H1 (cell line): ENCODE results near the gene NFASC. TPM values are rescaled to one million over a fixed set of nuclear protein-coding genes. Genes with fewer than 3 reads are reported as not detected.

ENCODE experiments used
- CTCF ChIA-PET: fragments of 300-600 bp; sonication (Branson Sonifier 250); formaldehyde crosslinking; loops from one replicate; lab custom pipeline; 2021; ENCODE audit not compliant: partially characterized antibody; lab: Charles Lee
- POLR2A ChIA-PET: fragments of 300-600 bp; sonication (Branson Sonifier 250); formaldehyde crosslinking; loops from one replicate; lab custom pipeline; 2021; ENCODE audit warnings: inconsistent platforms; ENCODE audit not compliant: partially characterized antibody; lab: Charles Lee
- DNase-seq, 2 experiments: peaks; one replicate each; pipeline versions ENCODE4 v3.0.0 to v3.0.0-alpha.2; 2010 to 2022; ENCODE audit warnings: low spot score in 2 of 2, low read depth in 1 of 2, mixed read lengths in 1 of 2
- FAIRE-seq: peaks from 2 replicates; lab custom pipeline; 2011; peaks lifted over from hg19 to GRCh38; lab: Jason Lieb, UNC
- H2AFZ ChIP-seq: 2 replicates; pipeline ENCODE4 v1.8.1; 2012; ENCODE audit warnings: low read length, inconsistent platforms
- H2AK5ac ChIP-seq: 2 replicates; pipeline ENCODE4 v1.6.1; 2013; ENCODE audit warnings: low read depth, low read length
- H2BK120ac ChIP-seq: replicated peaks from 2 replicates; pipeline ENCODE3; 2013; ENCODE audit warnings: low read depth, low read length, inconsistent platforms
- H2BK12ac ChIP-seq: 2 replicates; pipeline ENCODE4 v1.6.1; 2013; ENCODE audit warnings: low read depth, low read length
- H2BK15ac ChIP-seq: 2 replicates; pipeline ENCODE4 v1.6.1; 2013; ENCODE audit warnings: low read length
- H2BK20ac ChIP-seq: 2 replicates; pipeline ENCODE4 v1.6.1; 2013; ENCODE audit warnings: low read length
- H2BK5ac ChIP-seq: 2 replicates; pipeline ENCODE4 v1.6.1; 2013; ENCODE audit warnings: low read depth, low read length
- H3K14ac ChIP-seq: 2 replicates; pipeline ENCODE4 v1.6.1; 2013; ENCODE audit warnings: inconsistent platforms; ENCODE audit not compliant: insufficient read length
- H3K18ac ChIP-seq: 2 replicates; pipeline ENCODE4 v1.6.1; 2013; ENCODE audit warnings: low read length; ENCODE audit errors: extremely low read depth
- H3K23ac ChIP-seq: 2 replicates; pipeline ENCODE4 v1.6.1; 2013; ENCODE audit warnings: inconsistent platforms; ENCODE audit not compliant: insufficient read length
- H3K23me2 ChIP-seq: 2 replicates; pipeline ENCODE4 v1.6.1; 2013; ENCODE audit warnings: low read depth, low read length
- H3K27ac ChIP-seq: 2 replicates; pipeline ENCODE4 v1.6.1; 2011; ENCODE audit warnings: low read depth, low read length, inconsistent platforms
- H3K27me3 ChIP-seq, 4 experiments: replicated peaks in 1 of 4; 1 replicate in 1 of 4; 2 replicates in 3 of 4; pipeline versions ENCODE4 v1.6.1 to v1.8.1; 2011 to 2013; ENCODE audit warnings: low read length in 3 of 4, mild to moderate bottlenecking in 3 of 4, inconsistent platforms in 2 of 4, mixed read lengths in 2 of 4, moderate library complexity in 1 of 4; ENCODE audit not compliant: control insufficient read depth in 3 of 4, insufficient read depth in 3 of 4; ENCODE audit errors: extremely low read depth in 1 of 4
- H3K36me3 ChIP-seq, 4 experiments: 2 replicates each; pipeline versions ENCODE4 v1.6.1 to v1.8.1; 2011 to 2013; ENCODE audit warnings: mild to moderate bottlenecking in 4 of 4, low read length in 3 of 4, moderate library complexity in 2 of 4, control low read depth in 1 of 4, inconsistent platforms in 1 of 4; ENCODE audit not compliant: insufficient read depth in 4 of 4, control insufficient read depth in 2 of 4
- H3K4ac ChIP-seq: replicated peaks from 2 replicates; pipeline ENCODE3; 2013; ENCODE audit warnings: low read length, low read depth, mixed read lengths, inconsistent platforms; ENCODE audit not compliant: insufficient read length
- H3K4me1 ChIP-seq, 4 experiments: replicated peaks in 1 of 4; 1 replicate in 1 of 4; 2 replicates in 3 of 4; pipeline versions ENCODE4 v1.6.1 to v1.8.1; 2011 to 2013; ENCODE audit warnings: low read length in 3 of 4, inconsistent platforms in 2 of 4, mixed read lengths in 1 of 4; ENCODE audit not compliant: insufficient read depth in 4 of 4, control insufficient read depth in 3 of 4
- H3K4me2 ChIP-seq, 2 experiments: 2 replicates each; pipeline versions ENCODE4 v1.6.1 to v1.8.1; 2011 to 2013; ENCODE audit warnings: low read depth in 2 of 2, low read length in 2 of 2, control low read depth in 1 of 2, inconsistent platforms in 1 of 2, mild to moderate bottlenecking in 1 of 2; ENCODE audit not compliant: insufficient read depth in 1 of 2
- H3K4me3 ChIP-seq, 4 experiments: fragments of 200-600, 300-600 bp in 1 of 4; sonication (generic), shearing (Covaris generic), sonication (Bioruptor Twin) in 1 of 4; 2 replicates each; pipeline versions ENCODE4 v1.5.1 to v1.8.1; 2011 to 2016; ENCODE audit warnings: low read length in 4 of 4, low read depth in 3 of 4, control low read depth in 2 of 4, inconsistent platforms in 2 of 4, mild to moderate bottlenecking in 2 of 4, mixed read lengths in 1 of 4, moderate library complexity in 1 of 4; ENCODE audit not compliant: insufficient read depth in 2 of 4; ENCODE audit errors: extremely low read depth in 1 of 4
- H3K56ac ChIP-seq: replicated peaks from 2 replicates; pipeline ENCODE3; 2013; ENCODE audit warnings: low read depth, mild to moderate bottlenecking, mixed read lengths, low read length, inconsistent platforms; ENCODE audit not compliant: insufficient read length
- H3K79me1 ChIP-seq: 2 replicates; pipeline ENCODE4 v1.6.1; 2013; ENCODE audit warnings: low read depth, low read length, control low read depth
- H3K79me2 ChIP-seq, 2 experiments: 2 replicates each; pipeline versions ENCODE4 v1.6.1 to v1.8.1; 2012 to 2013; ENCODE audit warnings: low read length in 2 of 2, mild to moderate bottlenecking in 2 of 2, inconsistent platforms in 1 of 2; ENCODE audit not compliant: insufficient read depth in 2 of 2, control insufficient read depth in 1 of 2
- H3K9ac ChIP-seq, 4 experiments: replicated peaks in 1 of 4; 1 replicate in 1 of 4; 2 replicates in 3 of 4; pipeline versions ENCODE4 v1.6.1 to v1.8.1; 2011 to 2013; ENCODE audit warnings: low read depth in 3 of 4, low read length in 3 of 4, control low read depth in 2 of 4, mild to moderate bottlenecking in 2 of 4, moderate library complexity in 2 of 4, inconsistent platforms in 1 of 4; ENCODE audit errors: extremely low read depth in 1 of 4
- H3K9me3 ChIP-seq, 2 experiments: 2 replicates each; pipeline versions ENCODE4 v1.6.1 to v1.8.1; 2012 to 2013; ENCODE audit warnings: mild to moderate bottlenecking in 2 of 2, moderate library complexity in 2 of 2, control low read depth in 1 of 2, inconsistent platforms in 1 of 2, low read depth in 1 of 2, low read length in 1 of 2, mixed read lengths in 1 of 2; ENCODE audit not compliant: insufficient read depth in 2 of 2
- H4K20me1 ChIP-seq, 2 experiments: replicated peaks in 1 of 2; 2 replicates each; pipeline versions ENCODE3 to v1.8.1; 2011 to 2013; ENCODE audit warnings: inconsistent platforms in 2 of 2, low read length in 2 of 2, mild to moderate bottlenecking in 1 of 2; ENCODE audit not compliant: insufficient read depth in 2 of 2, control insufficient read depth in 1 of 2
- H4K5ac ChIP-seq: 2 replicates; pipeline ENCODE4 v1.6.1; 2013; ENCODE audit warnings: low read length, low read depth, mixed read lengths, inconsistent platforms; ENCODE audit not compliant: insufficient read length
- H4K8ac ChIP-seq: 2 replicates; pipeline ENCODE4 v1.8.0; 2013; ENCODE audit warnings: mild to moderate bottlenecking, moderate library complexity, low read length, inconsistent platforms; ENCODE audit not compliant: insufficient read depth; ENCODE audit errors: extremely low read depth
- H4K91ac ChIP-seq: replicated peaks from 2 replicates; pipeline ENCODE3; 2013; ENCODE audit warnings: low read length, mixed read lengths, inconsistent platforms; ENCODE audit not compliant: insufficient read length
- CBX8 ChIP-seq: fragments of 300-800, 300-1000 bp; sonication (generic); IDR thresholded peaks from 2 replicates; pipeline ENCODE4 v1.7.1; 2016; ENCODE audit warnings: low read depth, low read length, borderline replicate concordance
- CREB1 ChIP-seq: IDR thresholded peaks from 2 replicates; pipeline ENCODE4 v1.6.1; 2012; ENCODE audit warnings: inconsistent platforms
- FOSL1 ChIP-seq: IDR thresholded peaks from 2 replicates; pipeline ENCODE4 v1.6.1; 2011; ENCODE audit warnings: mild to moderate bottlenecking, low read depth, low read length, moderate library complexity; ENCODE audit not compliant: insufficient read depth
- HDAC2 ChIP-seq, 2 experiments: fragments of 300-600 bp in 1 of 2; sonication (generic) in 1 of 2; IDR thresholded peaks; 2 replicates each; pipeline ENCODE4 v1.6.1; 2011 to 2012; ENCODE audit warnings: low read depth in 2 of 2, low read length in 2 of 2, mild to moderate bottlenecking in 2 of 2, moderate library complexity in 2 of 2, borderline replicate concordance in 1 of 2, inconsistent platforms in 1 of 2
- KDM5A ChIP-seq: fragments of 200-600 bp; IDR thresholded peaks from 2 replicates; pipeline ENCODE4 v1.7.1; 2012; ENCODE audit warnings: mild to moderate bottlenecking, low read length, inconsistent platforms, mixed read lengths
- RBBP5 ChIP-seq: IDR thresholded peaks from 2 replicates; pipeline ENCODE4 v1.7.1; 2012; ENCODE audit warnings: low read depth, mild to moderate bottlenecking, inconsistent platforms, low read length, moderate library complexity, borderline replicate concordance
- SIX5 ChIP-seq: IDR thresholded peaks from 2 replicates; pipeline ENCODE4 v1.6.1; 2011; ENCODE audit warnings: mild to moderate bottlenecking, low read depth, low read length
- SP1 ChIP-seq: IDR thresholded peaks from 2 replicates; pipeline ENCODE4 v1.6.1; 2011; ENCODE audit warnings: low read depth, low read length
- SP2 ChIP-seq: IDR thresholded peaks from 2 replicates; pipeline ENCODE4 v1.6.1; 2012; ENCODE audit warnings: mild to moderate bottlenecking, low read length, inconsistent platforms
- SP4 ChIP-seq: IDR thresholded peaks from 2 replicates; pipeline ENCODE4 v1.6.1; 2012; ENCODE audit warnings: low read length, inconsistent platforms
- TCF12 ChIP-seq: IDR thresholded peaks from 2 replicates; pipeline ENCODE4 v1.6.1; 2011; ENCODE audit warnings: low read depth, mild to moderate bottlenecking, low read length
- TEAD4 ChIP-seq: IDR thresholded peaks from 2 replicates; pipeline ENCODE4 v1.6.1; 2012; ENCODE audit warnings: low read depth, low read length, inconsistent platforms, mixed read lengths
- YY1 ChIP-seq: IDR thresholded peaks from 2 replicates; pipeline ENCODE4 v1.6.1; 2011; ENCODE audit warnings: low read depth, mild to moderate bottlenecking, low read length
- WGBS, 2 experiments: shearing (Covaris generic) in 1 of 2; methylation state at CpG; one replicate each; pipeline versions ENCODE4 v1.1.6 to v1.1.7; 2013 to 2015; ENCODE audit warnings: low lambda C conversion rate in 2 of 2, mixed read lengths in 2 of 2, inconsistent platforms in 1 of 2, low coverage in 1 of 2, missing lambda C conversion rate in 1 of 2; ENCODE audit not compliant: insufficient replicate concordance in 2 of 2, insufficient coverage in 1 of 2, insufficient read length in 1 of 2; ENCODE audit errors: extremely low coverage in 1 of 2, missing lambda C conversion rate in 1 of 2; 5-methylcytosine and 5-hydroxymethylcytosine counted together
- polyA plus RNA-seq, 7 experiments: library from polyadenylated mRNA; depleted of rRNA in 3 of 7; stranded (reverse) in 5 of 7; unstranded in 2 of 7; fragments of >200 nt in 5 of 7; fragments of 200-250 nt in 2 of 7; gene quantifications; 1 replicate in 5 of 7; 2 replicates in 1 of 7; 4 replicates in 1 of 7; pipeline versions ENCODE4 v1.2.1 to v1.2.3, GENCODE V29; 2011 to 2013; ENCODE audit warnings: missing spikeins in 2 of 7, mixed read lengths in 2 of 7
- total RNA-seq: library from RNA; stranded (reverse); fragmentation: NEBNext Ultra II Directional; extraction: Animal tissue kit (Norgen Biotek cat#: 25700); gene quantifications from 2 replicates; pipeline ENCODE4 v1.2.1, GENCODE V29; 2021
- TF ChIP-seq, protein P1 (sequence below): IDR thresholded peaks from 2 replicates; pipeline ENCODE4 v1.6.1; 2012; ENCODE audit warnings: inconsistent platforms

Gene NFASC
- total and polyA plus RNA-seq, 2 of the 8 experiments (the other 6 are each of a cell fraction or from before 2014, with no cell fraction given), result 5.0 to 15.2 TPM

DNA sequence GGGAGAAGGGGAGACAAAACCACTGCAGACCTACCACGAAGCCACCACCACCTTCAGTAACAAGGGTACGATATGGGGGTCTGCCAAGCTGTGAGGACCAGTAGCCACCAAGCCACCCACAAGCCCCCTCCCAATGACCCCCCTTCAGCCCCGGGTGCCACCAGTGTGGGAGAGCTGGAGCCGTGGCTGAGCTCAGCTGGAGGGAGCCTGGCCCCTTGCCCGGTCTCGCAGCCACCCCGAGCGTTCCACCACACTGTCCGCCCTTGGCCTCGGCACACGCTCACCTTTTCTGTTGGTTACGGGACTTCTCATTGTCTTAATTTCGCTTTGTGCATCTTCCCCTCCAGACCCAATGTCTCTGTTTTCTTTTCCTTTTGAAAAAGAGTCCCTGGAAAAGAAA lies 145.9 kb downstream of the NFASC start:
- Histone ChIP-seq H3K79me1 (0 out of 2 replicates have a peak, but pooled peaks cover 2% of the 10 kb centered on the region), H3K4me3 (no peak overlapping the region), H3K36me3 (no peaks in the 10 kb centered on the region), H3K9me3 (no peaks in the 10 kb centered on the region), H2AFZ (no peak overlapping the region), H2BK120ac (no peak overlapping the region), H3K27ac (no peak overlapping the region), H3K18ac (no peak overlapping the region), H4K5ac (no peak overlapping the region), H3K14ac (no peak overlapping the region), H2BK15ac (no peak overlapping the region), H3K23me2 (no peaks in the 10 kb centered on the region), H3K27me3 (no peaks in the 10 kb centered on the region; a peak in 1 of 7 replicates), H3K4ac (no peak overlapping the region), H4K91ac (no peak overlapping the region), H2BK20ac (no peak overlapping the region), H4K8ac (no peak overlapping the region), H3K4me2 (no peak overlapping the region), H2BK5ac (no peak overlapping the region), H3K23ac (no peak overlapping the region), H3K79me2 (no peaks in the 10 kb centered on the region), H4K20me1 (no peaks in the 10 kb centered on the region), H3K9ac (no peak overlapping the region), H3K4me1 (peaks cover 0 to 21% (median 7%) of the 10 kb centered on the region in 4 experiments; a peak in 5 of 7 replicates), H3K56ac (no peak overlapping the region), H2BK12ac (peak overlapping the region; percentile 12; the same call in 1 of the 2 replicates), H2AK5ac (no peak overlapping the region)
- DNase-seq, result no peak
- no peak for FAIRE-seq
- CTCF ChIA-PET, result interaction anchor here (5.1 to 33.2 kb wide), 3 partner anchors 12 to 40 kb away, joined by 16 to 531 read pairs (median 92); no protein-coding TSS in a partner anchor
- POLR2A ChIA-PET, result no interaction called here
- 97% methylated on average over 13 of the region's 13 CpGs; no CpG with 5 or more reads in 1 of the 2 experiments for WGBS, 2 experiments
- TF ChIP-seq CREB1, result no peak
- TF ChIP-seq RBBP5, result no peak
- TF ChIP-seq, protein P1, sequence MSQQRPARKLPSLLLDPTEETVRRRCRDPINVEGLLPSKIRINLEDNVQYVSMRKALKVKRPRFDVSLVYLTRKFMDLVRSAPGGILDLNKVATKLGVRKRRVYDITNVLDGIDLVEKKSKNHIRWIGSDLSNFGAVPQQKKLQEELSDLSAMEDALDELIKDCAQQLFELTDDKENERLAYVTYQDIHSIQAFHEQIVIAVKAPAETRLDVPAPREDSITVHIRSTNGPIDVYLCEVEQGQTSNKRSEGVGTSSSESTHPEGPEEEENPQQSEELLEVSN, result no peak
- no peak for TF ChIP-seq SP2
- no peak for TF ChIP-seq CBX8
- TF ChIP-seq FOSL1, result no peak
- TF ChIP-seq KDM5A, result no peak
- no peak for TF ChIP-seq SIX5
- no peak for TF ChIP-seq SP1
- no peak for TF ChIP-seq HDAC2 (IDR thresholded peaks at IDR 0.05; ENCODE audit: borderline replicate concordance in 1 of 2, low read depth in 2 of 2, low read length in 2 of 2)
- no peak for TF ChIP-seq TCF12
- no peak for TF ChIP-seq YY1
- TF ChIP-seq TEAD4, result no peak
- TF ChIP-seq SP4, result no peak
